ENCODE results near the gene VPS33A. TPM values are rescaled to one million over a fixed set of nuclear protein-coding genes. Genes with fewer than 3 reads are reported as not detected.

The VPS33A gene
- total and polyA plus RNA-seq, 2 donors (not counting 3 experiments of a cell fraction or from before 2014, with no cell fraction given) = 12.1 to 23.1 TPM

DNA sequence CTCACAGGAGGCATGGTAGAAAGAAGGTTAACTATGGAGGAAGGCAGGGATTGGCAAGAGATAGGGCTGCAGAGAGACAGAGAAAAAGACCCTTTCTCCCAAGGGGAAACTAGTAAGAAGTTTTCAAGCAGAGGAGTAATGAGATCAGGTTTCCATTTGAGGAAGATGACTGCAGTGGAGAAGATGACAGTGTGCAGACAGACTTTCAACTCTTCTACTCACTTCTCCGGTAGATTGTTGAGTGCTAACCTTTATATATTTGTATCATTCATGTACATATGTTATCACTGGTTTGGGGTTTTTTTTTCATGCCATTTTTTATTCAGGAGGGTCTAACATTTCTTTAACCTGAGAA is 68.7 kb downstream of the VPS33A start:
- H3K9me1 ChIP-seq (replicated peaks; ENCODE audit: control insufficient read depth, extremely low read depth, insufficient read depth, low read length) = no peaks in the 10 kb centered on the region
- no peak overlapping the region for H3K4me3 ChIP-seq (replicated peaks in 1 of 3; ENCODE audit: insufficient read depth in 1 of 3, low read depth in 1 of 3, low read length in 3 of 3)
- H3K4me1 ChIP-seq (ENCODE audit: control insufficient read depth, extremely low read depth, insufficient read depth, low read length) = no peaks in the 10 kb centered on the region
- no peak overlapping the region for H3K9ac ChIP-seq (replicated peaks; ENCODE audit: extremely low read depth, insufficient read depth, low read length)
- FAIRE-seq (no peak), DNase-seq (ENCODE audit: low read depth, low spot score) (no peak)
- no peaks in the 10 kb centered on the region for H3K27me3 ChIP-seq (ENCODE audit: control insufficient read depth in 2 of 2, insufficient read depth in 2 of 2, low read length in 2 of 2)
- H3K27ac ChIP-seq (ENCODE audit: insufficient read depth, low read depth, low read length) = no peak overlapping the region
- POLR2A ChIA-PET = no interaction called here
- H4K20me1 ChIP-seq (replicated peaks; ENCODE audit: control insufficient read depth, extremely low read depth, insufficient read depth, low read length) = no peaks in the 10 kb centered on the region
- dilution Hi-C loops (cut with MboI; ENCODE audit: extremely low pct_ligation_motif_present, low sequenced_read_pairs) (no loop called here), intact Hi-C loops (cut with micrococcal nuclease) (no loop called here)
- no peak overlapping the region for H3K4me2 ChIP-seq (ENCODE audit: insufficient read depth, low read length)
- H3K79me2 ChIP-seq (ENCODE audit: control insufficient read depth, insufficient read depth, low read length) = no peaks in the 10 kb centered on the region
- TF ChIP-seq POLR2AphosphoS5 (IDR thresholded peaks at IDR 0.05; ENCODE audit: insufficient read depth, low read depth, low read length) (no peak), MYC (IDR thresholded peaks at IDR 0.05; ENCODE audit: low read depth, low read length) (no peak), GATA2 (IDR thresholded peaks at IDR 0.05; ENCODE audit: insufficient read depth, insufficient read length, low read depth, low read length) (no peak), JUN (IDR thresholded peaks at IDR 0.05; ENCODE audit: borderline replicate concordance, insufficient read depth, insufficient read length, low read depth) (no peak), FOS (IDR thresholded peaks at IDR 0.05; ENCODE audit: borderline replicate concordance, insufficient read depth, low read length) (no peak), EZH2 (IDR thresholded peaks at IDR 0.05; ENCODE audit: borderline replicate concordance, low read depth, low read length, severe bottlenecking) (no peak), POLR2A (IDR thresholded peaks at IDR 0.05; ENCODE audit: low read depth, low read length) (no peak)
- TF ChIP-seq, protein P1, sequence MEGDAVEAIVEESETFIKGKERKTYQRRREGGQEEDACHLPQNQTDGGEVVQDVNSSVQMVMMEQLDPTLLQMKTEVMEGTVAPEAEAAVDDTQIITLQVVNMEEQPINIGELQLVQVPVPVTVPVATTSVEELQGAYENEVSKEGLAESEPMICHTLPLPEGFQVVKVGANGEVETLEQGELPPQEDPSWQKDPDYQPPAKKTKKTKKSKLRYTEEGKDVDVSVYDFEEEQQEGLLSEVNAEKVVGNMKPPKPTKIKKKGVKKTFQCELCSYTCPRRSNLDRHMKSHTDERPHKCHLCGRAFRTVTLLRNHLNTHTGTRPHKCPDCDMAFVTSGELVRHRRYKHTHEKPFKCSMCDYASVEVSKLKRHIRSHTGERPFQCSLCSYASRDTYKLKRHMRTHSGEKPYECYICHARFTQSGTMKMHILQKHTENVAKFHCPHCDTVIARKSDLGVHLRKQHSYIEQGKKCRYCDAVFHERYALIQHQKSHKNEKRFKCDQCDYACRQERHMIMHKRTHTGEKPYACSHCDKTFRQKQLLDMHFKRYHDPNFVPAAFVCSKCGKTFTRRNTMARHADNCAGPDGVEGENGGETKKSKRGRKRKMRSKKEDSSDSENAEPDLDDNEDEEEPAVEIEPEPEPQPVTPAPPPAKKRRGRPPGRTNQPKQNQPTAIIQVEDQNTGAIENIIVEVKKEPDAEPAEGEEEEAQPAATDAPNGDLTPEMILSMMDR (IDR thresholded peaks at IDR 0.05; ENCODE audit: extremely low read depth in 1 of 2, insufficient read depth in 1 of 2, low read depth in 1 of 2, low read length in 2 of 2) = no peak
- TF ChIP-seq, protein P2, sequence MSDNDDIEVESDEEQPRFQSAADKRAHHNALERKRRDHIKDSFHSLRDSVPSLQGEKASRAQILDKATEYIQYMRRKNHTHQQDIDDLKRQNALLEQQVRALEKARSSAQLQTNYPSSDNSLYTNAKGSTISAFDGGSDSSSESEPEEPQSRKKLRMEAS (IDR thresholded peaks at IDR 0.05; ENCODE audit: insufficient read depth, insufficient read length) = no peak
- no peak overlapping the region for H2AFZ ChIP-seq (ENCODE audit: low read depth, low read length)
- CTCF ChIA-PET = no interaction called here
- H3K36me3 ChIP-seq (ENCODE audit: control insufficient read depth in 2 of 2, extremely low read depth in 1 of 2, insufficient read depth in 2 of 2, low read length in 2 of 2) = no peaks in the 10 kb centered on the region
- H3K9me3 ChIP-seq (replicated peaks; ENCODE audit: control insufficient read depth, insufficient read depth, low read length) = no peaks in the 10 kb centered on the region
- no TSS peak for BruUV-seq (replicated peaks)
